PC-9 (cell line): ENCODE results near the gene CAMK2B. TPM values are rescaled to one million over a fixed set of nuclear protein-coding genes. Genes with fewer than 3 reads are reported as not detected.

ENCODE experiments used
- BruUV-seq: library from RNA; stranded (reverse); fragments of 400-500 nt; replicated peaks from 2 replicates; lab custom pipeline; 2021; lab: Mats Ljungman, UMichigan
- CTCF ChIA-PET: fragments of 300-600 bp; sonication (Branson Sonifier 250); formaldehyde crosslinking; loops from one replicate; lab custom pipeline; 2022; ENCODE audit warnings: antibody characterized with exemption; lab: Charles Lee
- POLR2A ChIA-PET: fragments of 300-600 bp; sonication (Branson Sonifier 250); formaldehyde crosslinking; loops from one replicate; lab custom pipeline; 2022; ENCODE audit warnings: antibody characterized with exemption; ENCODE audit not compliant: unreplicated experiment; lab: Charles Lee
- DNase-seq, 2 experiments: peaks; one replicate each; pipeline versions ENCODE4 v3.0.0 to v3.0.0-alpha.2; 2015 to 2022; ENCODE audit warnings: mixed read lengths in 1 of 2
- H2AFZ ChIP-seq: fragments of 200-600 bp; sonication (generic); 2 replicates; pipeline ENCODE4 v1.8.1; 2017; ENCODE audit warnings: antibody characterized with exemption
- H3F3A ChIP-seq: fragments of 200-600 bp; sonication (generic); 2 replicates; pipeline ENCODE4 v1.8.1; 2017; ENCODE audit warnings: antibody characterized with exemption, mild to moderate bottlenecking, low read depth; ENCODE audit not compliant: insufficient read depth
- H3K27ac ChIP-seq: fragments of 200-600 bp; sonication (generic); 2 replicates; pipeline ENCODE4 v1.6.1; 2016; ENCODE audit warnings: mixed run types
- H3K27me3 ChIP-seq: fragments of 200-600 bp; sonication (generic); 2 replicates; pipeline ENCODE4 v1.6.1; 2016; ENCODE audit warnings: low read depth, mixed run types; ENCODE audit not compliant: insufficient read depth
- H3K36me3 ChIP-seq: fragments of 200-600 bp; sonication (generic); 2 replicates; pipeline ENCODE4 v1.6.1; 2016; ENCODE audit warnings: low read depth, mixed run types
- H3K4me1 ChIP-seq: fragments of 200-600 bp; sonication (generic); replicated peaks from 2 replicates; pipeline ENCODE4 v1.6.1; 2016; ENCODE audit warnings: mixed run types; ENCODE audit not compliant: insufficient read depth
- H3K4me2 ChIP-seq: fragments of 200-600 bp; sonication (generic); 2 replicates; pipeline ENCODE4 v1.6.1; 2017; ENCODE audit warnings: mixed run types
- H3K4me3 ChIP-seq: fragments of 200-600 bp; sonication (generic); 2 replicates; pipeline ENCODE4 v1.6.1; 2016; ENCODE audit warnings: mixed run types
- H3K79me2 ChIP-seq: fragments of 200-600 bp; sonication (generic); 2 replicates; pipeline ENCODE4 v1.6.1; 2017; ENCODE audit warnings: low read depth, mixed run types
- H3K9me2 ChIP-seq: fragments of 200-600 bp; sonication (generic); 2 replicates; pipeline ENCODE4 v1.8.1; 2017; ENCODE audit warnings: mild to moderate bottlenecking; ENCODE audit not compliant: insufficient read depth
- H3K9me3 ChIP-seq: fragments of 200-600 bp; sonication (generic); 2 replicates; pipeline ENCODE4 v1.8.1; 2016; ENCODE audit warnings: low read depth; ENCODE audit not compliant: insufficient read depth
- H4K20me1 ChIP-seq: fragments of 200-600 bp; sonication (generic); 2 replicates; pipeline ENCODE4 v1.8.1; 2017; ENCODE audit not compliant: insufficient read depth
- CTCF ChIP-seq: fragments of 200-600 bp; sonication (generic); conservative IDR thresholded peaks from 2 replicates; pipeline ENCODE4 v1.6.1; 2017; ENCODE audit warnings: mixed run types, antibody characterized with exemption, mild to moderate bottlenecking, moderate library complexity
- EZH2 ChIP-seq: fragments of 200-600 bp; sonication (generic); IDR thresholded peaks from 2 replicates; pipeline ENCODE4 v1.8.0; 2017; ENCODE audit warnings: antibody characterized with exemption, low read depth
- intact Hi-C: fragments of 100-400 bp; cut with micrococcal nuclease; formaldehyde crosslinking; loops from one replicate; pipeline ENCODE4 v1.10.0; 2022; ENCODE audit not compliant: unreplicated experiment
- total RNA-seq: library from RNA; stranded (reverse); gene quantifications from 2 replicates; pipeline ENCODE4 v1.2.3, GENCODE V29; 2021

The CAMK2B gene
- total RNA-seq, 1 experiment from 2014 or later: 0.15 TPM

GRCh38 chr7:44258423-44258760 is 67.0 kb downstream of the CAMK2B start:
- ChIA-PET POLR2A (no interaction called here), CTCF (interaction anchor here (2.1 kb wide), 1 partner anchor 18 kb away, joined by 18 read pairs; no protein-coding TSS in a partner anchor)
- BruUV-seq: no TSS peak

GRCh38 chr7:44257618-44258422 is 67.6 kb downstream of the CAMK2B start:
- Histone ChIP-seq H3F3A (peaks cover 5% of the 10 kb centered on the region; the same call in 1 of the 2 replicates), H3K4me2 (peak overlapping the region; percentile 46), H3K36me3 (no peaks in the 10 kb centered on the region), H3K4me1 (peaks cover 30% of the 10 kb centered on the region), H3K9me3 (no peaks in the 10 kb centered on the region), H3K79me2 (no peaks in the 10 kb centered on the region), H3K27ac (peak overlapping the region; percentile 26; the same call in 1 of the 2 replicates), H2AFZ (no peak overlapping the region), H4K20me1 (no peaks in the 10 kb centered on the region), H3K9me2 (no peaks in the 10 kb centered on the region), H3K27me3 (no peaks in the 10 kb centered on the region), H3K4me3 (no peak overlapping the region)
- BruUV-seq: no TSS peak
- intact Hi-C loops: no loop called here
- CTCF ChIA-PET: interaction anchor here (2.1 kb wide), 1 partner anchor 17 kb away, joined by 18 read pairs; no protein-coding TSS in a partner anchor
- POLR2A ChIA-PET: no interaction called here
- TF ChIP-seq EZH2: no peak
- no peak for TF ChIP-seq CTCF
- DNase-seq: peak; percentile 86 to 88

More at GRCh38 chr7:44258423-44258760, 67.0 kb downstream of the CAMK2B start:
- TF ChIP-seq EZH2 (no peak), CTCF (no peak)
- no peaks in the 10 kb centered on the region for H3K9me3 ChIP-seq
- H3K4me3 ChIP-seq: no peak overlapping the region
- H3K4me2 ChIP-seq: peak overlapping the region; percentile 46
- peaks cover 35% of the 10 kb centered on the region for H3K4me1 ChIP-seq
- no peaks in the 10 kb centered on the region for H3K36me3 ChIP-seq
- peaks cover 7% of the 10 kb centered on the region; the same call in 1 of the 2 replicates for H3F3A ChIP-seq
- no peaks in the 10 kb centered on the region for H3K9me2 ChIP-seq
- H3K27ac ChIP-seq: no peak overlapping the region
- intact Hi-C loops: no loop called here
- no peaks in the 10 kb centered on the region for H4K20me1 ChIP-seq
- no peaks in the 10 kb centered on the region for H3K79me2 ChIP-seq
- no peaks in the 10 kb centered on the region for H3K27me3 ChIP-seq
- DNase-seq: no peak
- no peak overlapping the region for H2AFZ ChIP-seq

- Histone ChIP-seq H3K9me2 (no peaks in the 10 kb centered on the region), H3K4me3 (no peak overlapping the region), H2AFZ (no peak overlapping the region), H4K20me1 (no peaks in the 10 kb centered on the region), H3K27ac (peak overlapping the region; percentile 26; the same call in 1 of the 2 replicates), H3K79me2 (no peaks in the 10 kb centered on the region), H3K27me3 (no peaks in the 10 kb centered on the region), H3F3A (peaks cover 5% of the 10 kb centered on the region; the same call in 1 of the 2 replicates), H3K9me3 (no peaks in the 10 kb centered on the region), H3K36me3 (no peaks in the 10 kb centered on the region), H3K4me1 (peaks cover 30% of the 10 kb centered on the region), H3K4me2 (peak overlapping the region; percentile 46; the same call in 1 of the 2 replicates)
- ChIA-PET POLR2A (no interaction called here), CTCF (interaction anchor here (2.1 kb wide), 1 partner anchor 16 kb away, joined by 18 read pairs; no protein-coding TSS in a partner anchor)
- TF ChIP-seq CTCF: no peak
- no TSS peak for BruUV-seq
- intact Hi-C loops: no loop called here
- no peak for DNase-seq
Observed at GRCh38 chr7:44257213-44257612, 68.2 kb downstream of the CAMK2B start.
